Gastrocnemius medialis (tissue), 4 donors: ENCODE data around the gene BDKRB2. TPM values are rescaled to one million over a fixed set of nuclear protein-coding genes. Genes with fewer than 3 reads are reported as not detected.

ENCODE experiments used
- ATAC-seq, 2 donors: fragments of 150-250 bp; one replicate each; pipeline ENCODE4 v1.9.1; 2016
- DNase-seq, 2 donors: peaks; one replicate each; pipeline ENCODE4 v3.0.0-alpha.2; 2019
- H3K27ac ChIP-seq, 4 donors: fragments of 200-600 bp; sonication (generic); 1 replicate in 1 of 4; 2 replicates in 3 of 4; pipeline ENCODE4 v1.5.1; 2016 to 2018; ENCODE audit warnings: mild to moderate bottlenecking in 2 of 4, moderate library complexity in 1 of 4
- H3K27me3 ChIP-seq, 3 donors: fragments of 200-600 bp; sonication (generic) in 2 of 3; 1 replicate in 1 of 3; 2 replicates in 2 of 3; pipeline versions ENCODE4 v1.5.1 to v1.6.0; 2016 to 2019; ENCODE audit warnings: mild to moderate bottlenecking in 1 of 3, moderate library complexity in 1 of 3
- H3K36me3 ChIP-seq, 2 donors: fragments of 200-600 bp; sonication (generic) in 1 of 2; one replicate each; pipeline ENCODE4 v1.5.1; 2017 to 2018
- H3K4me1 ChIP-seq, 2 donors: fragments of 200-600 bp; sonication (generic) in 1 of 2; one replicate each; pipeline ENCODE4 v1.5.1; 2016 to 2017; ENCODE audit warnings: mild to moderate bottlenecking in 2 of 2
- H3K4me3 ChIP-seq, 4 donors: fragments of 200-600 bp; sonication (generic) in 3 of 4; 1 replicate in 1 of 4; 2 replicates in 3 of 4; pipeline ENCODE4 v1.5.1; 2016 to 2019; ENCODE audit warnings: mild to moderate bottlenecking in 2 of 4
- H3K9me3 ChIP-seq, 3 donors: fragments of 200-600 bp; sonication (generic) in 2 of 3; 1 replicate in 1 of 3; 2 replicates in 2 of 3; pipeline ENCODE4 v1.5.1; 2016 to 2019
- CTCF ChIP-seq, 5 experiments: fragments of 450-650 bp in 3 of 5; fragments of 200-600 bp in 2 of 5; sonication (generic) in 2 of 5; IDR thresholded peaks in 4 of 5; conservative IDR thresholded peaks in 1 of 5; 1 replicate in 4 of 5; 2 replicates in 1 of 5; pipeline ENCODE4 v1.5.1; 2016 to 2019; ENCODE audit warnings: antibody characterized with exemption in 5 of 5, mild to moderate bottlenecking in 3 of 5, moderate library complexity in 3 of 5
- POLR2A ChIP-seq, 2 donors: fragments of 450-650 bp; IDR thresholded peaks; one replicate each; pipeline ENCODE4 v1.6.1; 2017; ENCODE audit warnings: antibody characterized with exemption in 2 of 2, mild to moderate bottlenecking in 2 of 2, moderate library complexity in 2 of 2
- in situ Hi-C, 4 donors: fragments of 200-750 bp; cut with MboI; loops; one replicate each; pipeline versions ENCODE4 v1.15.0 to v1.8.0; 2017; ENCODE audit warnings: low sequenced_read_pairs in 4 of 4
- intact Hi-C: fragments of 100-400 bp; cut with DNase I; formaldehyde crosslinking; loops from one replicate; pipeline ENCODE4 v1.15.1; 2023; ENCODE audit warnings: low total_unique reads
- total RNA-seq, 4 donors: library from RNA; depleted of rRNA; stranded (reverse); fragments of >200 nt; gene quantifications; one replicate each; pipeline versions ENCODE4 v1.1.0 to v1.2.3, GENCODE V29; 2016

Gene BDKRB2
- total RNA-seq, 4 donors from 2014 or later, result 0.10 to 1.3 (median 0.89) TPM

- Histone ChIP-seq H3K4me1 (no peaks in the 10 kb centered on the region), H3K4me3 (no peak overlapping the region), H3K27me3 (no peaks in the 10 kb centered on the region), H3K27ac (no peak overlapping the region), H3K9me3 (no peaks in the 10 kb centered on the region), H3K36me3 (no peaks in the 10 kb centered on the region)
- intact Hi-C loops (no loop called here), in situ Hi-C loops (no loop called here)
- TF ChIP-seq POLR2A (IDR thresholded peaks at IDR 0.05) (no peak), CTCF (IDR thresholded peaks at IDR 0.05 in 4 of 5, conservative IDR thresholded peaks at IDR 0.05 in 1 of 5) (no peak)
- no peak for ATAC-seq
- no peak for DNase-seq
Observed at GRCh38 chr14:96212896-96213295, 8.3 kb downstream of the BDKRB2 start.

GRCh38 chr14:96213871-96214465 lies 9.3 kb downstream of the BDKRB2 start:
- no peak for ATAC-seq
- no peak overlapping the region for H3K27ac ChIP-seq
- no peaks in the 10 kb centered on the region for H3K36me3 ChIP-seq
- H3K4me1 ChIP-seq, result no peaks in the 10 kb centered on the region
- TF ChIP-seq POLR2A (IDR thresholded peaks at IDR 0.05) (no peak), CTCF (IDR thresholded peaks at IDR 0.05 in 4 of 5, conservative IDR thresholded peaks at IDR 0.05 in 1 of 5) (no peak)
- no peak for DNase-seq
- H3K4me3 ChIP-seq, result no peak overlapping the region
- H3K9me3 ChIP-seq, result no peaks in the 10 kb centered on the region
- intact Hi-C loops (no loop called here), in situ Hi-C loops (no loop called here)
- no peaks in the 10 kb centered on the region for H3K27me3 ChIP-seq

GRCh38 chr14:96214793-96215192 lies 10.2 kb downstream of the BDKRB2 start:
- Histone ChIP-seq H3K27ac (no peak overlapping the region), H3K4me3 (no peak overlapping the region), H3K27me3 (no peaks in the 10 kb centered on the region), H3K36me3 (no peaks in the 10 kb centered on the region), H3K9me3 (no peaks in the 10 kb centered on the region), H3K4me1 (no peaks in the 10 kb centered on the region)
- intact Hi-C loops, result no loop called here
- TF ChIP-seq POLR2A (IDR thresholded peaks at IDR 0.05) (no peak), CTCF (IDR thresholded peaks at IDR 0.05 in 4 of 5, conservative IDR thresholded peaks at IDR 0.05 in 1 of 5) (no peak)
- in situ Hi-C loops, result no loop called here
- ATAC-seq (no peak), DNase-seq (no peak)

GRCh38 chr14:96215452-96216244 lies 11.0 kb downstream of the BDKRB2 start:
- Histone ChIP-seq H3K27me3 (no peaks in the 10 kb centered on the region), H3K27ac (no peak overlapping the region), H3K9me3 (no peaks in the 10 kb centered on the region), H3K36me3 (no peaks in the 10 kb centered on the region), H3K4me3 (no peak overlapping the region), H3K4me1 (no peaks in the 10 kb centered on the region)
- intact Hi-C loops (no loop called here), in situ Hi-C loops (no loop called here)
- no peak for DNase-seq
- TF ChIP-seq POLR2A (IDR thresholded peaks at IDR 0.05) (no peak), CTCF (IDR thresholded peaks at IDR 0.05 in 4 of 5, conservative IDR thresholded peaks at IDR 0.05 in 1 of 5) (no peak)
- ATAC-seq, result no peak
